Esophagus squamous epithelium (tissue), 5 donors: ENCODE measurements around the gene PSMB2. TPM values are rescaled to one million over a fixed set of nuclear protein-coding genes. Genes with fewer than 3 reads are reported as not detected.

ENCODE experiments used
- DNase-seq: peaks from one replicate; lab custom pipeline; 2025; lab: John Stamatoyannopoulos, UW
- H3K27ac ChIP-seq, 4 donors: fragments of 200-600 bp; sonication (generic); one replicate each; pipeline ENCODE4 v1.5.1; 2016 to 2019; ENCODE audit warnings: mild to moderate bottlenecking in 1 of 4
- H3K27me3 ChIP-seq, 4 donors: fragments of 200-600 bp; sonication (generic); 1 replicate in 3 of 4; 2 replicates in 1 of 4; pipeline versions ENCODE4 v1.5.1 to v1.6.0; 2017 to 2021; ENCODE audit warnings: antibody characterized with exemption in 1 of 4
- H3K36me3 ChIP-seq, 3 donors: fragments of 200-600 bp; sonication (generic); one replicate each; pipeline ENCODE4 v1.5.1; 2016 to 2019
- H3K4me1 ChIP-seq, 3 donors: fragments of 200-600 bp; sonication (generic); one replicate each; pipeline ENCODE4 v1.5.1; 2017 to 2019
- H3K4me3 ChIP-seq, 4 donors: fragments of 200-600 bp; sonication (generic); 1 replicate in 3 of 4; 2 replicates in 1 of 4; pipeline ENCODE4 v1.5.1; 2016 to 2019; ENCODE audit warnings: mild to moderate bottlenecking in 2 of 4, moderate library complexity in 1 of 4
- H3K9me3 ChIP-seq, 3 donors: fragments of 200-600 bp; sonication (generic); one replicate each; pipeline ENCODE4 v1.5.1; 2016 to 2019
- POLR2A ChIP-seq, 4 donors: fragments of 450-650 bp; IDR thresholded peaks; one replicate each; pipeline ENCODE4 v1.6.1; 2017; ENCODE audit warnings: antibody characterized with exemption in 4 of 4, mild to moderate bottlenecking in 4 of 4, moderate library complexity in 3 of 4
- WGBS, 2 donors: methylation state at CpG; one replicate each; pipeline ENCODE4 v1.1.5; 2018; 5-methylcytosine and 5-hydroxymethylcytosine counted together
- intact Hi-C: fragments of 100-400 bp; cut with DNase I; formaldehyde crosslinking; loops from one replicate; pipeline ENCODE4 v1.15.0; 2022
- total RNA-seq, 4 donors: library from RNA; depleted of rRNA; stranded (reverse); fragments of >200 nt; gene quantifications; one replicate each; pipeline ENCODE4 v1.1.0, GENCODE V29; 2016
- TF ChIP-seq, protein P1 (sequence below), 6 experiments: fragments of 450-650 bp in 4 of 6; fragments of 200-600 bp in 2 of 6; sonication (generic) in 2 of 6; IDR thresholded peaks; one replicate each; pipeline ENCODE4 v1.5.1; 2016 to 2019; ENCODE audit warnings: antibody characterized with exemption in 6 of 6, mild to moderate bottlenecking in 4 of 6, moderate library complexity in 4 of 6
- donor health status: DM: yes; HTN: yes; CAD: no.

Gene PSMB2
- total RNA-seq, 4 donors from 2014 or later = 31.3 to 69.5 (median 39.9) TPM

GRCh38 chr1:35561297-35561971, 79.9 kb downstream of the PSMB2 start:
- H3K27me3 ChIP-seq = no peaks in the 10 kb centered on the region
- no peak for DNase-seq
- no peaks in the 10 kb centered on the region for H3K9me3 ChIP-seq
- TF ChIP-seq POLR2A (IDR thresholded peaks at IDR 0.05) = no peak
- TF ChIP-seq, protein P1, sequence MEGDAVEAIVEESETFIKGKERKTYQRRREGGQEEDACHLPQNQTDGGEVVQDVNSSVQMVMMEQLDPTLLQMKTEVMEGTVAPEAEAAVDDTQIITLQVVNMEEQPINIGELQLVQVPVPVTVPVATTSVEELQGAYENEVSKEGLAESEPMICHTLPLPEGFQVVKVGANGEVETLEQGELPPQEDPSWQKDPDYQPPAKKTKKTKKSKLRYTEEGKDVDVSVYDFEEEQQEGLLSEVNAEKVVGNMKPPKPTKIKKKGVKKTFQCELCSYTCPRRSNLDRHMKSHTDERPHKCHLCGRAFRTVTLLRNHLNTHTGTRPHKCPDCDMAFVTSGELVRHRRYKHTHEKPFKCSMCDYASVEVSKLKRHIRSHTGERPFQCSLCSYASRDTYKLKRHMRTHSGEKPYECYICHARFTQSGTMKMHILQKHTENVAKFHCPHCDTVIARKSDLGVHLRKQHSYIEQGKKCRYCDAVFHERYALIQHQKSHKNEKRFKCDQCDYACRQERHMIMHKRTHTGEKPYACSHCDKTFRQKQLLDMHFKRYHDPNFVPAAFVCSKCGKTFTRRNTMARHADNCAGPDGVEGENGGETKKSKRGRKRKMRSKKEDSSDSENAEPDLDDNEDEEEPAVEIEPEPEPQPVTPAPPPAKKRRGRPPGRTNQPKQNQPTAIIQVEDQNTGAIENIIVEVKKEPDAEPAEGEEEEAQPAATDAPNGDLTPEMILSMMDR (IDR thresholded peaks at IDR 0.05) = no peak
- H3K4me3 ChIP-seq = peak overlapping the region in 2 of 4 donors; percentile 13 to 42
- H3K4me1 ChIP-seq = peaks cover 19 to 56% (median 23%) of the 10 kb centered on the region in 3 donors
- peaks cover 0 to 43% (median 0%) of the 10 kb centered on the region in 3 donors for H3K36me3 ChIP-seq
- WGBS, 2 donors = 57 to 66% methylated on average over 8 to 11 of the region's 11 CpGs
- H3K27ac ChIP-seq = peak overlapping the region in 1 of 4 donors; percentile 0
- intact Hi-C loops = loop anchor here (5.0 to 10.0 kb wide), 2 partner anchors 73 to 109 kb away; no protein-coding TSS in a partner anchor

DNA sequence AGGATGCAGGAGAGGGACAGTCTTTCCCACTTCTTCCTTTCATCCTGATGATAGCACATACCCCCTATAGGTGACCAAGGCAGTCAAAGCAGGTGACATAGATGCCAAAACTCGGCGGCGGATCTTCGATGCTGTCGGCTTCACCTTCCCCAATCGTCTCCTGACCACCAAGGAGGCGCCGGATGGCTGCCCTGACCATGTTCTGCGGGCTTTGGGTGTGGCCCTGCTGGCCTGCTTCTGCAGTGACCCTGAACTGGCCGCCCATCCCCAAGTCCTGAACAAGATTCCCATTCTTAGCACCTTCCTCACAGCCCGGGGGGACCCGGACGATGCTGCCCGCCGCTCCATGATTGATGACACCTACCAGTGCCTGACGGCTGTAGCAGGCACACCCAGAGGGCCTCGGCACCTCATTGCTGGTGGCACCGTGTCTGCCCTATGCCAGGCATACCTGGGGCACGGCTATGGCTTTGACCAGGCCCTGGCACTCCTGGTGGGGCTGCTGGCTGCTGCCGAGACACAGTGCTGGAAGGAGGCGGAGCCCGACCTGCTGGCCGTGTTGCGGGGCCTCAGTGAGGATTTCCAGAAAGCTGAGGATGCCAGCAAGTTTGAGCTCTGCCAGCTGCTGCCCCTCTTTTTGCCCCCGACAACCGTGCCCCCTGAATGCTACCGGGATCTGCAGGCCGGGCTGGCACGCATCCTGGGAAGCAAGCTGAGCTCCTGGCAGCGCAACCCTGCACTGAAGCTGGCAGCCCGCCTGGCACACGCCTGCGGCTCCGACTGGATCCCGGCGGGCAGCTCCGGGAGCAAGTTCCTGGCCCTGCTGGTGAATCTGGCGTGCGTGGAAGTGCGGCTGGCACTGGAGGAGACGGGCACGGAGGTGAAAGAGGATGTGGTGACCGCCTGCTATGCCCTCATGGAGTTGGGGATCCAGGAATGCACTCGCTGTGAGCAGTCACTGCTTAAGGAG, 80.8 kb downstream of the PSMB2 start:
- H3K27ac ChIP-seq = peak overlapping the region in 2 of 4 donors; percentile 0 to 3
- H3K4me1 ChIP-seq = peaks cover 28 to 65% (median 29%) of the 10 kb centered on the region in 3 donors
- H3K4me3 ChIP-seq = peak overlapping the region in 2 of 4 donors; percentile 13 to 42
- H3K9me3 ChIP-seq = no peaks in the 10 kb centered on the region
- H3K36me3 ChIP-seq = peaks cover 0 to 34% (median 0%) of the 10 kb centered on the region in 3 donors
- 71 to 94% methylated on average over 9 to 11 of the region's 44 CpGs for WGBS, 2 donors
- H3K27me3 ChIP-seq = no peaks in the 10 kb centered on the region
- intact Hi-C loops = loop anchor here (5.0 to 10.0 kb wide), 2 partner anchors 74 to 108 kb away; no protein-coding TSS in a partner anchor
- no peak for DNase-seq
- no peak for TF ChIP-seq POLR2A (IDR thresholded peaks at IDR 0.05)
- TF ChIP-seq, protein P1 (IDR thresholded peaks at IDR 0.05) = no peak

DNA sequence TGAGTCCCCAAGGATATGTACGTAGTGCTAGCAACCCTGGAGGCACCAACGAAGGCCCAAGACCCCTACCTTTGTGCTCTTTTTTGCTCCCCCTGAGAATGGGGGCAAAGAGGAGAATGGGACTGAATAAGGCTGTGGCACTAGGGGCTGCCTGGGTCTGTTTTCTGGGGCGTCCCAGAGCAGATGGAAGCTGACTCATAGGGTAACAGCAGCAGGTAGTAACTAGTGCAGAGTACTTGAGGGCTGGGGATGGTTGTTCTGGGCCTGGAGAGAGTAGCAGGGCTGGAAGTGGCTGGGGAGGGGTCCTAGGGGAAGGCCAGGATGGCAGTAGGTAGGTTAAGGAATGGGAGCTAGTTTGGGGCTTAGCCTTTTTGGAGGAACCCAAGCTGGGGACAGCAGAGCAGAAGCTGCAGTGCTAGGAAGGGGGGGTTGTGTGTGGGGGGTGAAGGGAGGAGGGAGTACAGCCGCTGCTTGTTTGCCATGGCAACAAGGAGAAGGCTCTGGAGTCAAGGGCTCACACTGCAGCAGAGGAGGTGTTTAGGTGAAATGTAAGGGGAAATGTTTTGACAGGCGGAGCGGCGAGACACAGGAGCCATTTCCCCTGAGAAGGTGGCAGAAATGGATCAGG, 81.9 kb downstream of the PSMB2 start:
- Histone ChIP-seq H3K36me3 (peaks cover 0 to 26% (median 0%) of the 10 kb centered on the region in 3 donors), H3K4me3 (no peak overlapping the region), H3K27ac (peak overlapping the region in 1 of 4 donors; percentile 17), H3K9me3 (no peaks in the 10 kb centered on the region), H3K4me1 (peaks cover 29 to 73% (median 39%) of the 10 kb centered on the region in 3 donors), H3K27me3 (no peaks in the 10 kb centered on the region)
- TF ChIP-seq POLR2A (IDR thresholded peaks at IDR 0.05) = no peak
- TF ChIP-seq, protein P1 (IDR thresholded peaks at IDR 0.05) = no peak
- intact Hi-C loops = no loop called here
- 68 to 69% methylated on average over 5 to 7 of the region's 7 CpGs for WGBS, 2 donors
- DNase-seq = no peak

DNA sequence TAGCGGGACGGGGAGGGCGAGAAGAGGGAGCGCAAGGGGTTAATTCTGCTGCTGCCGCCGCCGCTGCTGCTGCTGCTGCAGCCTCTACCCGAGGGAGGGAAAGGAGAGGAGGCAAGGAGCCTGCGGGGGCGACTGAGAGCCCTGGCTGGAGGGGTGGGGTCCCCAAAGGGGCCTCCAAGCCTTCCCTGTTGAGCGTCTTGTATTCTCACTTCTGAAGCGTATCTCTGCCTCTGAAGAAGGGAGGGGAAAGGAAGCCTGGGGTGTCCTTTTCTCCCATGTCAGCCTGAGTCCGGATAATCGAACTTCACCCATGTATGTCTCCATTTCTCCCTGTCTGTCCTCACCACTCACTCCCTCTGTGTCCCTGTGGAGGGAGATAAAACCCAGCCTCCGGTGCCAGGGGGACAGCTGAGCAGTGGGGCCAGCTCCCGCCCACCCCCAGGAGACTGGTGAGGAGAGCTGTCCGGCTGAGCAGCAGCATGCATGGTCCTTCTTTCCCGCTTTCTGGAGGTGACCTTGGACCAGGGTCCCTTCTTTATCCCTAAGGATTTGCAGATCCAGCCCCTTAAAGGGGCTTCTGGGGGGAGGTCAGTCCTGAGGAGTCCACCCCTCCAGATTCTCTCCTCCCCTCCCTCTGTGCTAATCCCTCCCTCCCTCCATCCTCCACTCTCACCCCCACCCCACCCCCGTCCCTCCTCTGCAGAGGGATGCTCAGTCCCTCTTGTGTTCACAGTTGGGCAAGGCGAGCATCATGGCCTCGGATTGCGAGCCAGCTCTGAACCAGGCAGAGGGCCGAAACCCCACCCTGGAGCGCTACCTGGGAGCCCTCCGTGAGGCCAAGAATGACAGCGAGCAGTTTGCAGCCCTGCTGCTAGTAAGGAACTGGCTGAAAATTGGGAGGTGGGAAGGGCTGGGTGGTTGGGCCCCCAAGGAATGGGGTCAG, 82.7 kb downstream of the PSMB2 start:
- WGBS, 2 donors = 26 to 33% methylated on average over 5 of the region's 26 CpGs
- no peaks in the 10 kb centered on the region for H3K9me3 ChIP-seq
- intact Hi-C loops = no loop called here
- H3K27me3 ChIP-seq = no peaks in the 10 kb centered on the region
- peak overlapping the region; percentile 94 to 99 (median 96) for H3K27ac ChIP-seq
- peaks cover 29 to 75% (median 41%) of the 10 kb centered on the region in 3 donors for H3K4me1 ChIP-seq
- H3K4me3 ChIP-seq = peak overlapping the region; percentile 76 to 94 (median 85)
- DNase-seq = no peak
- TF ChIP-seq POLR2A (IDR thresholded peaks at IDR 0.05) = no peak
- TF ChIP-seq, protein P1 (IDR thresholded peaks at IDR 0.05) = no peak
- H3K36me3 ChIP-seq = peaks cover 0 to 24% (median 0%) of the 10 kb centered on the region in 3 donors
